ENCODE results near the gene AACS.

DNA sequence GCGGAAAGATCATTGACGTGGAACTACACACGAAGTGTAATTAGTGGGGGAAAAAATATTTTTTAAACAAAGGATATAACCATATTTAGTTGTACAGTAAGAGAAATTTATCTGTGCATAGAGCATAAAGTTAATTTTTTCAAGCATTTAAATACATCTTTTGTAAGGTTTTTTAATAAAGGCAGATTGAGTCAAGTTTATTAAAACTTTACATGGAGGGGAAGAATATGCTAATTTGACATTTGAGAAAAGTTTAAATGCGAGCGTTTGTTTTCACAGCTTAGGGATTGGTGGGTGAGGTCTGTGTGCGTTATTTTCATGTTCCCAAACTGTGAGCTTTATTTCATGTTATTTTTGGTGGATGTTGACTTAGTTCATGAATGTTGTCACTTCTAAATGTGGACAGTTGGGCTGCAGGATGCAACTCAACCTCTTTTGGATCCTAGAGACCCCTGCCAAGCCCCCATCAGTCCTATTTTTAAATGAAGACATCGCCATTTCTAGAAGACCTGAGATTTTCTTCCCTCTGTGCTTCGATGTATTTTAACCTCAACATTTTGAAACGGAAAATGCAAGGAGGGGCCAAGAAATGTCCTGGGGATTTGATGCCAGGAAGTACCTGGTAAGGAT lies 39.5 kb upstream of the AACS start:
- TF ChIP-seq EP300 (IDR thresholded peaks at IDR 0.05) = no peak
- TF ChIP-seq, protein P1, sequence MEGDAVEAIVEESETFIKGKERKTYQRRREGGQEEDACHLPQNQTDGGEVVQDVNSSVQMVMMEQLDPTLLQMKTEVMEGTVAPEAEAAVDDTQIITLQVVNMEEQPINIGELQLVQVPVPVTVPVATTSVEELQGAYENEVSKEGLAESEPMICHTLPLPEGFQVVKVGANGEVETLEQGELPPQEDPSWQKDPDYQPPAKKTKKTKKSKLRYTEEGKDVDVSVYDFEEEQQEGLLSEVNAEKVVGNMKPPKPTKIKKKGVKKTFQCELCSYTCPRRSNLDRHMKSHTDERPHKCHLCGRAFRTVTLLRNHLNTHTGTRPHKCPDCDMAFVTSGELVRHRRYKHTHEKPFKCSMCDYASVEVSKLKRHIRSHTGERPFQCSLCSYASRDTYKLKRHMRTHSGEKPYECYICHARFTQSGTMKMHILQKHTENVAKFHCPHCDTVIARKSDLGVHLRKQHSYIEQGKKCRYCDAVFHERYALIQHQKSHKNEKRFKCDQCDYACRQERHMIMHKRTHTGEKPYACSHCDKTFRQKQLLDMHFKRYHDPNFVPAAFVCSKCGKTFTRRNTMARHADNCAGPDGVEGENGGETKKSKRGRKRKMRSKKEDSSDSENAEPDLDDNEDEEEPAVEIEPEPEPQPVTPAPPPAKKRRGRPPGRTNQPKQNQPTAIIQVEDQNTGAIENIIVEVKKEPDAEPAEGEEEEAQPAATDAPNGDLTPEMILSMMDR (IDR thresholded peaks at IDR 0.05) = no peak

Measured in tibial nerve (tissue), 4 donors.